ENCODE results near the gene LYST. TPM values are rescaled to one million over a fixed set of nuclear protein-coding genes. Genes with fewer than 3 reads are reported as not detected.

Gene LYST, protein sequence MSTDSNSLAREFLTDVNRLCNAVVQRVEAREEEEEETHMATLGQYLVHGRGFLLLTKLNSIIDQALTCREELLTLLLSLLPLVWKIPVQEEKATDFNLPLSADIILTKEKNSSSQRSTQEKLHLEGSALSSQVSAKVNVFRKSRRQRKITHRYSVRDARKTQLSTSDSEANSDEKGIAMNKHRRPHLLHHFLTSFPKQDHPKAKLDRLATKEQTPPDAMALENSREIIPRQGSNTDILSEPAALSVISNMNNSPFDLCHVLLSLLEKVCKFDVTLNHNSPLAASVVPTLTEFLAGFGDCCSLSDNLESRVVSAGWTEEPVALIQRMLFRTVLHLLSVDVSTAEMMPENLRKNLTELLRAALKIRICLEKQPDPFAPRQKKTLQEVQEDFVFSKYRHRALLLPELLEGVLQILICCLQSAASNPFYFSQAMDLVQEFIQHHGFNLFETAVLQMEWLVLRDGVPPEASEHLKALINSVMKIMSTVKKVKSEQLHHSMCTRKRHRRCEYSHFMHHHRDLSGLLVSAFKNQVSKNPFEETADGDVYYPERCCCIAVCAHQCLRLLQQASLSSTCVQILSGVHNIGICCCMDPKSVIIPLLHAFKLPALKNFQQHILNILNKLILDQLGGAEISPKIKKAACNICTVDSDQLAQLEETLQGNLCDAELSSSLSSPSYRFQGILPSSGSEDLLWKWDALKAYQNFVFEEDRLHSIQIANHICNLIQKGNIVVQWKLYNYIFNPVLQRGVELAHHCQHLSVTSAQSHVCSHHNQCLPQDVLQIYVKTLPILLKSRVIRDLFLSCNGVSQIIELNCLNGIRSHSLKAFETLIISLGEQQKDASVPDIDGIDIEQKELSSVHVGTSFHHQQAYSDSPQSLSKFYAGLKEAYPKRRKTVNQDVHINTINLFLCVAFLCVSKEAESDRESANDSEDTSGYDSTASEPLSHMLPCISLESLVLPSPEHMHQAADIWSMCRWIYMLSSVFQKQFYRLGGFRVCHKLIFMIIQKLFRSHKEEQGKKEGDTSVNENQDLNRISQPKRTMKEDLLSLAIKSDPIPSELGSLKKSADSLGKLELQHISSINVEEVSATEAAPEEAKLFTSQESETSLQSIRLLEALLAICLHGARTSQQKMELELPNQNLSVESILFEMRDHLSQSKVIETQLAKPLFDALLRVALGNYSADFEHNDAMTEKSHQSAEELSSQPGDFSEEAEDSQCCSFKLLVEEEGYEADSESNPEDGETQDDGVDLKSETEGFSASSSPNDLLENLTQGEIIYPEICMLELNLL (N-terminal part only)
- total RNA-seq: 3.6 and 7.6 TPM in 2 replicates

GRCh38 chr1:235866205-235866912 is at the start of gene LYST:
LYST (minus strand) TSS chr1:235866906; CDS start chr1:235830417, 36,489 bp downstream.

DNA sequence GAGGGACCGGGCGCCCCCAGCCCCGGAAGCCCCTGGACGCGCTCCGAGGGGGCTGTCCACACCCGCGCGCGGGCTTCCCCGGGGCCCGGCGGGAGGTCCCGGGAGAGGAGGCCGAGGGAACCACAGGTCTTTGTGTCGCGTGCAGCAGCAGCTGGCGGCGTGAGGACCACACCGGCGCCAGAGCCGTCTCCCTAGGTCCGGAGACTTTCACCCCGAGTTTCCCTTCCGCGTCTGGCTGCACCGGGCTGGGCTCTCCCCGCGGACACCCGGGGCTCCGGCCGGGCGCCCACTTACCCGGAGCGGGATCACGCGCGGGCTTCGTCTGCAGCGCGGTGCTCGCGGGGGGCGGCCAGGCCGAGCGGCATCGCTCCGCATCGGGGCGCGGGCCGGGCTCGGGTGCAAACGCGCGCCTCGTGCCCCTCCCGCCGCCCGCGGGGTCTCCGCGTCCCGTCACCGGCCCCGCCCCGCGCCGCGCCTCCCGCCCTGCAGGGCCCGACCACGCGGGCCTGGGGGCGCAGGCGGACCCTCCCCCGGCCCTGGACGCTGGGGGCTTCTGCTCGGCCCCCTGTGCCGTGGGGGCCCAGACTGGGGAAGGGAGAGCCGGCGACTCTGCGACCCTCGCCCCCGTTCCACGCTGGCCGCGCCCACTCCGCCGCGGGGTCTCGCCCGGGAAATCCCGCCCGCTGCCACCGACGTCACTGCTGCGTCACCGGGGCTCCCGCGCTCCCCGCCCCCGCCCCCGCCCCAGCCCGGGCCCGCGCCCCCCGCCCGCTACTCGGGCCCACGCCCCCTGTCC is 217.1 kb downstream of the LYST start, which contains the start of gene GNG4:
Gene GNG4 (minus strand): TSS at position 417 of the 796 bp plus-strand sequence. CDS start 65,946 bp downstream, outside the sequence.

Other genes with a start within 250 kb of the LYST start
- 0.07 TPM in 1 of 2 replicates, not detected in the other for gene GNG4, start 217.1 kb downstream of the LYST start, total RNA-seq
- gene NID1, start 198.2 kb upstream of the LYST start, total RNA-seq: 84.1 and 87.7 TPM in 2 replicates